Esophagus squamous epithelium (tissue), 5 donors: ENCODE data around the gene STON2. TPM values are rescaled to one million over a fixed set of nuclear protein-coding genes. Genes with fewer than 3 reads are reported as not detected.
A peak's percentile ranks its signal among the peaks of the same experiment; 100 is the strongest.

Experiments
- DNase-seq: peaks from one replicate; lab custom pipeline; 2025; lab: John Stamatoyannopoulos, UW
- H3K27ac ChIP-seq, 4 donors: fragments of 200-600 bp; sonication (generic); one replicate each; pipeline ENCODE4 v1.5.1; 2016 to 2019; ENCODE audit warnings: mild to moderate bottlenecking in 1 of 4
- H3K27me3 ChIP-seq, 4 donors: fragments of 200-600 bp; sonication (generic); 1 replicate in 3 of 4; 2 replicates in 1 of 4; pipeline versions ENCODE4 v1.5.1 to v1.6.0; 2017 to 2021; ENCODE audit warnings: antibody characterized with exemption in 1 of 4
- H3K36me3 ChIP-seq, 3 donors: fragments of 200-600 bp; sonication (generic); one replicate each; pipeline ENCODE4 v1.5.1; 2016 to 2019
- H3K4me1 ChIP-seq, 3 donors: fragments of 200-600 bp; sonication (generic); one replicate each; pipeline ENCODE4 v1.5.1; 2017 to 2019
- H3K4me3 ChIP-seq, 4 donors: fragments of 200-600 bp; sonication (generic); 1 replicate in 3 of 4; 2 replicates in 1 of 4; pipeline ENCODE4 v1.5.1; 2016 to 2019; ENCODE audit warnings: mild to moderate bottlenecking in 2 of 4, moderate library complexity in 1 of 4
- H3K9me3 ChIP-seq, 3 donors: fragments of 200-600 bp; sonication (generic); one replicate each; pipeline ENCODE4 v1.5.1; 2016 to 2019
- CTCF ChIP-seq, 6 experiments: fragments of 450-650 bp in 4 of 6; fragments of 200-600 bp in 2 of 6; sonication (generic) in 2 of 6; IDR thresholded peaks; one replicate each; pipeline ENCODE4 v1.5.1; 2016 to 2019; ENCODE audit warnings: antibody characterized with exemption in 6 of 6, mild to moderate bottlenecking in 4 of 6, moderate library complexity in 4 of 6
- POLR2A ChIP-seq, 4 donors: fragments of 450-650 bp; IDR thresholded peaks; one replicate each; pipeline ENCODE4 v1.6.1; 2017; ENCODE audit warnings: antibody characterized with exemption in 4 of 4, mild to moderate bottlenecking in 4 of 4, moderate library complexity in 3 of 4
- WGBS, 2 donors: methylation state at CpG; one replicate each; pipeline ENCODE4 v1.1.5; 2018; 5-methylcytosine and 5-hydroxymethylcytosine counted together
- intact Hi-C: fragments of 100-400 bp; cut with DNase I; formaldehyde crosslinking; loops from one replicate; pipeline ENCODE4 v1.15.0; 2022
- total RNA-seq, 4 donors: library from RNA; depleted of rRNA; stranded (reverse); fragments of >200 nt; gene quantifications; one replicate each; pipeline ENCODE4 v1.1.0, GENCODE V29; 2016
- donor health status: DM: yes; HTN: yes; CAD: no.

Gene STON2
- total RNA-seq, 4 donors from 2014 or later: 58.7 to 71.6 (median 67.1) TPM

- H3K36me3 ChIP-seq: no peaks in the 10 kb centered on the region
- no peaks in the 10 kb centered on the region for H3K9me3 ChIP-seq
- no peaks in the 10 kb centered on the region for H3K27me3 ChIP-seq
- DNase-seq: no peak
- intact Hi-C loops: no loop called here
- H3K4me3 ChIP-seq: no peak overlapping the region
- TF ChIP-seq POLR2A (IDR thresholded peaks at IDR 0.05) (no peak), CTCF (IDR thresholded peaks at IDR 0.05) (no peak)
- H3K4me1 ChIP-seq: peaks cover 6 to 66% (median 33%) of the 10 kb centered on the region in 3 donors
- peak overlapping the region in 2 of 4 donors; percentile 61 to 68 for H3K27ac ChIP-seq
- WGBS, 2 donors: 21 to 31% methylated on average over 4 to 5 of the region's 5 CpGs
Observed at GRCh38 chr14:81315341-81315740, 84.8 kb downstream of the STON2 start.

GRCh38 chr14:81314443-81315175 is 85.5 kb downstream of the STON2 start:
- no peaks in the 10 kb centered on the region for H3K9me3 ChIP-seq
- H3K4me1 ChIP-seq: peaks cover 6 to 61% (median 33%) of the 10 kb centered on the region in 3 donors
- DNase-seq: no peak
- 70 to 71% methylated on average over 4 of the region's 4 CpGs for WGBS, 2 donors
- intact Hi-C loops: no loop called here
- no peaks in the 10 kb centered on the region for H3K36me3 ChIP-seq
- peak overlapping the region; percentile 2 to 68 (median 55) for H3K27ac ChIP-seq
- H3K27me3 ChIP-seq: no peaks in the 10 kb centered on the region
- no peak overlapping the region for H3K4me3 ChIP-seq
- TF ChIP-seq POLR2A (IDR thresholded peaks at IDR 0.05) (no peak), CTCF (IDR thresholded peaks at IDR 0.05) (no peak)

GRCh38 chr14:81313775-81314429 is 86.2 kb downstream of the STON2 start:
- 33 to 40% methylated on average over 3 of the region's 3 CpGs for WGBS, 2 donors
- Histone ChIP-seq H3K27ac (peak overlapping the region; percentile 2 to 68 (median 42)), H3K4me3 (no peak overlapping the region), H3K36me3 (no peaks in the 10 kb centered on the region), H3K27me3 (no peaks in the 10 kb centered on the region), H3K4me1 (peaks cover 6 to 61% (median 33%) of the 10 kb centered on the region in 3 donors), H3K9me3 (no peaks in the 10 kb centered on the region)
- TF ChIP-seq CTCF (IDR thresholded peaks at IDR 0.05) (no peak), POLR2A (IDR thresholded peaks at IDR 0.05) (no peak)
- no peak for DNase-seq
- intact Hi-C loops: no loop called here

GRCh38 chr14:81313200-81313599 is 86.9 kb downstream of the STON2 start:
- 41 to 43% methylated on average over 7 of the region's 7 CpGs for WGBS, 2 donors
- Histone ChIP-seq H3K27ac (peak overlapping the region; percentile 36 to 68 (median 50)), H3K36me3 (no peaks in the 10 kb centered on the region), H3K9me3 (no peaks in the 10 kb centered on the region), H3K4me1 (peaks cover 6 to 61% (median 33%) of the 10 kb centered on the region in 3 donors), H3K27me3 (no peaks in the 10 kb centered on the region), H3K4me3 (no peak overlapping the region)
- intact Hi-C loops: no loop called here
- TF ChIP-seq POLR2A (IDR thresholded peaks at IDR 0.05) (no peak), CTCF (IDR thresholded peaks at IDR 0.05) (no peak)
- DNase-seq: no peak

GRCh38 chr14:81312289-81312876 is 87.7 kb downstream of the STON2 start:
- TF ChIP-seq POLR2A (IDR thresholded peaks at IDR 0.05) (no peak), CTCF (IDR thresholded peaks at IDR 0.05) (no peak)
- peaks cover 6 to 61% (median 33%) of the 10 kb centered on the region in 3 donors for H3K4me1 ChIP-seq
- H3K27ac ChIP-seq: peak overlapping the region; percentile 39 to 68 (median 52)
- 31 to 41% methylated on average over 3 of the region's 3 CpGs for WGBS, 2 donors
- intact Hi-C loops: no loop called here
- no peak for DNase-seq
- no peak overlapping the region for H3K4me3 ChIP-seq
- no peaks in the 10 kb centered on the region for H3K27me3 ChIP-seq
- H3K36me3 ChIP-seq: no peaks in the 10 kb centered on the region
- no peaks in the 10 kb centered on the region for H3K9me3 ChIP-seq
